ENCODE measurements around the gene ANKRD37. TPM values are rescaled to one million over a fixed set of nuclear protein-coding genes. Genes with fewer than 3 reads are reported as not detected.
A peak's percentile ranks its signal among the peaks of the same experiment; 100 is the strongest.

The ANKRD37 gene
- polyA plus RNA-seq, 1 donor: 27.1 TPM

GRCh38 chr4:185416955-185417354, 20.3 kb downstream of the ANKRD37 start:
- DNase-seq (ENCODE audit: low read depth): no peak

GRCh38 chr4:185421366-185422124, 24.9 kb downstream of the ANKRD37 start:
- no peak for DNase-seq (ENCODE audit: low read depth)

- peak; percentile 25 for DNase-seq (ENCODE audit: low read depth)
Observed at GRCh38 chr4:185424905-185425646, 28.4 kb downstream of the ANKRD37 start.

- DNase-seq (ENCODE audit: low read depth): peak; percentile 88
Observed at GRCh38 chr4:185425647-185426352, 29.2 kb downstream of the ANKRD37 start, which contains the start of gene UFSP2. Gene UFSP2 (minus strand): TSS chr4:185425964. CDS start chr4:185425868, 96 bp downstream.

GRCh38 chr4:185426960-185427688, 30.5 kb downstream of the ANKRD37 start:
- no peak for DNase-seq (ENCODE audit: low read depth)

DNA sequence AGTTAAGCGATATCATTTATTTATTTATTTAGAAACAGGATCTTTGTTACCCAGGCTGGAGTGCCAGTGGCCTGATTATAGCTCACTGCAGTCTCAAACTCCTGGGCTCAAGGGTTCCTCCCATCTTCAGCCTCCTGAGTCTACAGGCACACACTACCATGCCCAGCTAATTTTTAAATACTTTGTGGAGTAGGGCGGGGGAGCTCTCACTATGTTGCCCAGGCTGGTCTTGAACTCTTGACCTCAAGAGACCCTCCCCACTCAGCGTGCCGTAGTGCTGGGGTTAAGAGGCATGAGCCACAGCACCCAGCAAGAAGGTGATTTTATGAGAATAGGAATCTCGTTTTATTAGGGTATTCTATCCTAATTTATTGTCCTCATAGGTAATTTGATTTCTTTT, 33.0 kb downstream of the ANKRD37 start:
- no peak for DNase-seq (ENCODE audit: low read depth)

GRCh38 chr4:185435466-185435865, 38.8 kb downstream of the ANKRD37 start:
- no peak for DNase-seq (ENCODE audit: low read depth)

DNA sequence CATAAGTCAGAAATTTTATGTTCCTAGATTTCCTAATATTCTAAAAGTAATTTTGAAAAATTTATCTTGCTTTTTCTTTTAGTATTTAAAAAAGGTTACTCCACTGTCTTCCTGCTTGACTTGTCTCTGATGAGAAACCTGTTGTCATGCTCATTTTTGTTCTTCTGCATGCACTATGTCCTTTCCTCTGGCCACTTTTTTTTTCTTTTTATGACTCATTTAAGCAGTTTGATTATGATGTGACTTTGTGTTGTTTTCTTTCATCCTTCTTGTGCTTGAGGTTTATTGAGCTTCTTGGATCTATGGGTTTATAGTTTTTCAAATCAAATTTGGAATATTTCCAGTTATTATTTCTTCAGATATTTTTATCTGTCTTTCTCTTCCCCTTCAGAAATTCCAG, 41.2 kb downstream of the ANKRD37 start:
- DNase-seq (ENCODE audit: low read depth): no peak

- no peak for DNase-seq (ENCODE audit: low read depth)
Observed at GRCh38 chr4:185441479-185441878, 44.8 kb downstream of the ANKRD37 start.

DNA sequence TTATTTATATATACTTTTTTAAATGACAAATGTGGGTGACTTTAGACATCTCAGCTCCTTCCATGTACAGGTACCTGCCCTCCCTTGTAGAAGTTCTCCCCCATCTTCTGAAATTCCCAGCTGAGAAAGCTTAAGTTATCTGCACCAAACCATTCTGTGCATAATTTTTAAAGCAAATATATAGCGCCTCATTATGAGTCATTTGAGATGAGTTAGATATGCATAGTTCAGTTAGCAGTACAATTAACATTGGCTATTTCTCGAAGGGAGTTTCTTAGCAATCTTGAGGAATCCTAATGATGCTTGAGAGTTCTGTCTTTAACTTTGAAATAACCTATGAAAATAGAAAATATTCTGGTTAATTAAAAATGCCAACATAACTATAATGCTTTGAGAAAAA, 48.6 kb downstream of the ANKRD37 start:
- no peak for DNase-seq (ENCODE audit: low read depth)

Other genes with a start within 250 kb of the ANKRD37 start
- 28.1 TPM for gene CFAP97, start 192.8 kb upstream of the ANKRD37 start, polyA plus RNA-seq (ENCODE audit: insufficient read length)
- gene SNX25, start 187.2 kb upstream of the ANKRD37 start, polyA plus RNA-seq (ENCODE audit: insufficient read length): 7.6 TPM
- gene LRP2BP, start 917 bp upstream of the ANKRD37 start, polyA plus RNA-seq (ENCODE audit: insufficient read length): 6.5 TPM
- 41.9 TPM for gene UFSP2, start 29.1 kb downstream of the ANKRD37 start, polyA plus RNA-seq (ENCODE audit: insufficient read length)
- 1.4 TPM for gene CCDC110, start 74.9 kb downstream of the ANKRD37 start, polyA plus RNA-seq (ENCODE audit: insufficient read length)
- 616 TPM for gene PDLIM3, start 138.7 kb downstream of the ANKRD37 start, polyA plus RNA-seq (ENCODE audit: insufficient read length)